ENCODE measurements around the gene SPATC1L.

Gene SPATC1L

DNA sequence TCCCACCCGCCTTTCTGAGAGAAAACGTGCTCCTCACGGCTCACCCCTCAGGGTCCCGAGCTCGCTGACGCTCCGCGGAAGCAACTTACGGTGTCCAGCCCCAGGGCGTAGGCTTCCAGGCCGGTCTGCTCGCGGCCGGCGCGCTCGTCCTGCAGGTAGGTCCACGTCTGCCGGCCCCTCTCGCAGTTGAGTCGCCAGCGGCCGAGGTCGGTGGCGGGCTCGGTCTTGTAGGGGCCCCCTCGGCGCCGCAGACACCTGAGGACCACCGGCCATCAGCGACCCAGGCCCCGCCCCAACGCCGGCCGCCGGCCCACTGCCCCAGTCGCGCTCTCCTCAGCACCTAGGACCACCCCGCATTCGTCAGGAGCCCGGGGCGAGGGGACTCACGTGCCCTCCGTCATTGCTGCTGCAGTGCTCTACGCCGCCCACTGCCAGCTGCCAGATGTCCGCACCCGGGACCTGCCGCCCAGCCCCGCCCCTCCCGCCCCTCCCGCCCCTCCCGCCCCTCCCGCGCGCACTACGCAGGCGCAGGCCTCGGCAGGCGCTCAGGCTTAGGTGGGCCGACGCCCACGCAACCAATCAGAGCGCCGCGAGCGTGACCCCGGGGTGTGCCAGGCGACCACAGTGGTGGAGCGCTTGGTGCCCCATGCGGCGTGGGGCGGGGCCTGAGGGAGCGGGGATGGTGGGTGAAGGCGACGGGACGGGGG lies 44.2 kb upstream of the SPATC1L start, which contains the start of gene LSS (continued):
- TF ChIP-seq ZNF521 (tag by site-specific recombination; IDR thresholded peaks at IDR 0.05) (no peak), ZNF223 (tag by site-specific recombination; IDR thresholded peaks at IDR 0.05) (no peak), ZNF239 (tag by site-specific recombination; IDR thresholded peaks at IDR 0.05) (no peak), MZF1 (tag by site-specific recombination; IDR thresholded peaks at IDR 0.05; ENCODE audit: borderline replicate concordance) (no peak), ZBTB20 (tag by site-specific recombination; IDR thresholded peaks at IDR 0.05) (peak; percentile 71; the same call in 1 of the 2 replicates), ZNF335 (tag by site-specific recombination; conservative IDR thresholded peaks at IDR 0.05) (peak; percentile 70; the same call in 1 of the 2 replicates), KLF10 (tag by site-specific recombination; IDR thresholded peaks at IDR 0.05) (peak; percentile 96), KLF16 (tag by site-specific recombination; IDR thresholded peaks at IDR 0.05) (peak; percentile 72; the same call in 1 of the 2 replicates), OSR2 (tag by site-specific recombination; IDR thresholded peaks at IDR 0.05) (peak; percentile 52; the same call in 1 of the 2 replicates), ZNF561 (tag by site-specific recombination; IDR thresholded peaks at IDR 0.05; ENCODE audit: borderline replicate concordance) (no peak; the same call in 1 of the 2 replicates), ZFHX2 (tag by site-specific recombination; conservative IDR thresholded peaks at IDR 0.05) (peak; percentile 81), ZNF670 (tag by site-specific recombination; IDR thresholded peaks at IDR 0.05; ENCODE audit: low read depth) (no peak), ZNF114 (tag by site-specific recombination; IDR thresholded peaks at IDR 0.05) (no peak), ZNF138 (tag by site-specific recombination; IDR thresholded peaks at IDR 0.05; ENCODE audit: borderline replicate concordance) (no peak), ZNF654 (tag by site-specific recombination; IDR thresholded peaks at IDR 0.05; ENCODE audit: low read depth) (no peak), ZNF596 (tag by site-specific recombination; IDR thresholded peaks at IDR 0.05) (no peak), ZNF132 (tag by site-specific recombination; IDR thresholded peaks at IDR 0.05; ENCODE audit: borderline replicate concordance) (no peak), SP3 (tag by site-specific recombination; IDR thresholded peaks at IDR 0.05) (peak; percentile 84), SCRT2 (tag by site-specific recombination; IDR thresholded peaks at IDR 0.05) (no peak), TCF7L2 (IDR thresholded peaks at IDR 0.05; ENCODE audit: borderline replicate concordance, low read depth, low read length) (no peak), ZNF843 (tag by site-specific recombination; IDR thresholded peaks at IDR 0.05) (no peak)
- TF ChIP-seq, protein P1, sequence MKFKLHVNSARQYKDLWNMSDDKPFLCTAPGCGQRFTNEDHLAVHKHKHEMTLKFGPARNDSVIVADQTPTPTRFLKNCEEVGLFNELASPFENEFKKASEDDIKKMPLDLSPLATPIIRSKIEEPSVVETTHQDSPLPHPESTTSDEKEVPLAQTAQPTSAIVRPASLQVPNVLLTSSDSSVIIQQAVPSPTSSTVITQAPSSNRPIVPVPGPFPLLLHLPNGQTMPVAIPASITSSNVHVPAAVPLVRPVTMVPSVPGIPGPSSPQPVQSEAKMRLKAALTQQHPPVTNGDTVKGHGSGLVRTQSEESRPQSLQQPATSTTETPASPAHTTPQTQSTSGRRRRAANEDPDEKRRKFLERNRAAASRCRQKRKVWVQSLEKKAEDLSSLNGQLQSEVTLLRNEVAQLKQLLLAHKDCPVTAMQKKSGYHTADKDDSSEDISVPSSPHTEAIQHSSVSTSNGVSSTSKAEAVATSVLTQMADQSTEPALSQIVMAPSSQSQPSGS (tag by site-specific recombination; IDR thresholded peaks at IDR 0.05; ENCODE audit: low read depth): no peak
- TF ChIP-seq, protein P2, sequence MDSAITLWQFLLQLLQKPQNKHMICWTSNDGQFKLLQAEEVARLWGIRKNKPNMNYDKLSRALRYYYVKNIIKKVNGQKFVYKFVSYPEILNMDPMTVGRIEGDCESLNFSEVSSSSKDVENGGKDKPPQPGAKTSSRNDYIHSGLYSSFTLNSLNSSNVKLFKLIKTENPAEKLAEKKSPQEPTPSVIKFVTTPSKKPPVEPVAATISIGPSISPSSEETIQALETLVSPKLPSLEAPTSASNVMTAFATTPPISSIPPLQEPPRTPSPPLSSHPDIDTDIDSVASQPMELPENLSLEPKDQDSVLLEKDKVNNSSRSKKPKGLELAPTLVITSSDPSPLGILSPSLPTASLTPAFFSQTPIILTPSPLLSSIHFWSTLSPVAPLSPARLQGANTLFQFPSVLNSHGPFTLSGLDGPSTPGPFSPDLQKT (IDR thresholded peaks at IDR 0.05; ENCODE audit: borderline replicate concordance, low read depth, low read length): no peak
- TF ChIP-seq, protein P3, sequence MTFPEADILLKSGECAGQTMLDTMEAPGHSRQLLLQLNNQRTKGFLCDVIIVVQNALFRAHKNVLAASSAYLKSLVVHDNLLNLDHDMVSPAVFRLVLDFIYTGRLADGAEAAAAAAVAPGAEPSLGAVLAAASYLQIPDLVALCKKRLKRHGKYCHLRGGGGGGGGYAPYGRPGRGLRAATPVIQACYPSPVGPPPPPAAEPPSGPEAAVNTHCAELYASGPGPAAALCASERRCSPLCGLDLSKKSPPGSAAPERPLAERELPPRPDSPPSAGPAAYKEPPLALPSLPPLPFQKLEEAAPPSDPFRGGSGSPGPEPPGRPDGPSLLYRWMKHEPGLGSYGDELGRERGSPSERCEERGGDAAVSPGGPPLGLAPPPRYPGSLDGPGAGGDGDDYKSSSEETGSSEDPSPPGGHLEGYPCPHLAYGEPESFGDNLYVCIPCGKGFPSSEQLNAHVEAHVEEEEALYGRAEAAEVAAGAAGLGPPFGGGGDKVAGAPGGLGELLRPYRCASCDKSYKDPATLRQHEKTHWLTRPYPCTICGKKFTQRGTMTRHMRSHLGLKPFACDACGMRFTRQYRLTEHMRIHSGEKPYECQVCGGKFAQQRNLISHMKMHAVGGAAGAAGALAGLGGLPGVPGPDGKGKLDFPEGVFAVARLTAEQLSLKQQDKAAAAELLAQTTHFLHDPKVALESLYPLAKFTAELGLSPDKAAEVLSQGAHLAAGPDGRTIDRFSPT (tag by site-specific recombination; IDR thresholded peaks at IDR 0.05): no peak
- TF ChIP-seq, protein P4, sequence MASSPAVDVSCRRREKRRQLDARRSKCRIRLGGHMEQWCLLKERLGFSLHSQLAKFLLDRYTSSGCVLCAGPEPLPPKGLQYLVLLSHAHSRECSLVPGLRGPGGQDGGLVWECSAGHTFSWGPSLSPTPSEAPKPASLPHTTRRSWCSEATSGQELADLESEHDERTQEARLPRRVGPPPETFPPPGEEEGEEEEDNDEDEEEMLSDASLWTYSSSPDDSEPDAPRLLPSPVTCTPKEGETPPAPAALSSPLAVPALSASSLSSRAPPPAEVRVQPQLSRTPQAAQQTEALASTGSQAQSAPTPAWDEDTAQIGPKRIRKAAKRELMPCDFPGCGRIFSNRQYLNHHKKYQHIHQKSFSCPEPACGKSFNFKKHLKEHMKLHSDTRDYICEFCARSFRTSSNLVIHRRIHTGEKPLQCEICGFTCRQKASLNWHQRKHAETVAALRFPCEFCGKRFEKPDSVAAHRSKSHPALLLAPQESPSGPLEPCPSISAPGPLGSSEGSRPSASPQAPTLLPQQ (tag by site-specific recombination; IDR thresholded peaks at IDR 0.05): peak; percentile 85
- TF ChIP-seq, protein P5, sequence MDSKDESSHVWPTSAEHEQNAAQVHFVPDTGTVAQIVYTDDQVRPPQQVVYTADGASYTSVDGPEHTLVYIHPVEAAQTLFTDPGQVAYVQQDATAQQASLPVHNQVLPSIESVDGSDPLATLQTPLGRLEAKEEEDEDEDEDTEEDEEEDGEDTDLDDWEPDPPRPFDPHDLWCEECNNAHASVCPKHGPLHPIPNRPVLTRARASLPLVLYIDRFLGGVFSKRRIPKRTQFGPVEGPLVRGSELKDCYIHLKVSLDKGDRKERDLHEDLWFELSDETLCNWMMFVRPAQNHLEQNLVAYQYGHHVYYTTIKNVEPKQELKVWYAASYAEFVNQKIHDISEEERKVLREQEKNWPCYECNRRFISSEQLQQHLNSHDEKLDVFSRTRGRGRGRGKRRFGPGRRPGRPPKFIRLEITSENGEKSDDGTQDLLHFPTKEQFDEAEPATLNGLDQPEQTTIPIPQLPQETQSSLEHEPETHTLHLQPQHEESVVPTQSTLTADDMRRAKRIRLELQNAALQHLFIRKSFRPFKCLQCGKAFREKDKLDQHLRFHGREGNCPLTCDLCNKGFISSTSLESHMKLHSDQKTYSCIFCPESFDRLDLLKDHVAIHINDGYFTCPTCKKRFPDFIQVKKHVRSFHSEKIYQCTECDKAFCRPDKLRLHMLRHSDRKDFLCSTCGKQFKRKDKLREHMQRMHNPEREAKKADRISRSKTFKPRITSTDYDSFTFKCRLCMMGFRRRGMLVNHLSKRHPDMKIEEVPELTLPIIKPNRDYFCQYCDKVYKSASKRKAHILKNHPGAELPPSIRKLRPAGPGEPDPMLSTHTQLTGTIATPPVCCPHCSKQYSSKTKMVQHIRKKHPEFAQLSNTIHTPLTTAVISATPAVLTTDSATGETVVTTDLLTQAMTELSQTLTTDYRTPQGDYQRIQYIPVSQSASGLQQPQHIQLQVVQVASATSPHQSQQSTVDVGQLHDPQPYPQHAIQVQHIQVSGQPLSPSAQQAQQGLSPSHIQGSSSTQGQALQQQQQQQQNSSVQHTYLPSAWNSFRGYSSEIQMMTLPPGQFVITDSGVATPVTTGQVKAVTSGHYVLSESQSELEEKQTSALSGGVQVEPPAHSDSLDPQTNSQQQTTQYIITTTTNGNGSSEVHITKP (tag by site-specific recombination; IDR thresholded peaks at IDR 0.05): peak; percentile 58
- TF ChIP-seq, protein P6, sequence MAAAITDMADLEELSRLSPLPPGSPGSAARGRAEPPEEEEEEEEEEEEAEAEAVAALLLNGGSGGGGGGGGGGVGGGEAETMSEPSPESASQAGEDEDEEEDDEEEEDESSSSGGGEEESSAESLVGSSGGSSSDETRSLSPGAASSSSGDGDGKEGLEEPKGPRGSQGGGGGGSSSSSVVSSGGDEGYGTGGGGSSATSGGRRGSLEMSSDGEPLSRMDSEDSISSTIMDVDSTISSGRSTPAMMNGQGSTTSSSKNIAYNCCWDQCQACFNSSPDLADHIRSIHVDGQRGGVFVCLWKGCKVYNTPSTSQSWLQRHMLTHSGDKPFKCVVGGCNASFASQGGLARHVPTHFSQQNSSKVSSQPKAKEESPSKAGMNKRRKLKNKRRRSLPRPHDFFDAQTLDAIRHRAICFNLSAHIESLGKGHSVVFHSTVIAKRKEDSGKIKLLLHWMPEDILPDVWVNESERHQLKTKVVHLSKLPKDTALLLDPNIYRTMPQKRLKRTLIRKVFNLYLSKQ (tag by site-specific recombination; IDR thresholded peaks at IDR 0.05; ENCODE audit: borderline replicate concordance): no peak

Measured in HEK293 (cell line).